ENCODE measurements around the gene AADACL3.
"Not testable (repeated sequence)": the region's sequence is repeated elsewhere in the genome, so short reads cannot be mapped to it uniquely, and the experiment has no call there.

AADACL3 gene

GRCh38 chr1:12715896-12716437, at the start of gene AADACL3:
AADACL3 (plus strand) TSS chr1:12716110; CDS start chr1:12716177, 67 bp downstream.
- ChIA-PET POLR2A (no interaction called here), CTCF (no interaction called here)
- DNase-seq (ENCODE audit: extremely low spot score): no peak
- TF ChIP-seq SP1 (IDR thresholded peaks at IDR 0.05): no peak
- no peak for TF ChIP-seq FOXK2 (IDR thresholded peaks at IDR 0.05)
- no peak for TF ChIP-seq HDGF (IDR thresholded peaks at IDR 0.05; ENCODE audit: borderline replicate concordance)
- TF ChIP-seq CTBP1 (IDR thresholded peaks at IDR 0.05; ENCODE audit: borderline replicate concordance): no peak
- no peak for TF ChIP-seq L3MBTL2 (conservative IDR thresholded peaks at IDR 0.05)
- TF ChIP-seq LEF1 (IDR thresholded peaks at IDR 0.05; ENCODE audit: borderline replicate concordance): no peak
- no peak for TF ChIP-seq ELF4 (IDR thresholded peaks at IDR 0.05)
- no peak for TF ChIP-seq SUZ12 (IDR thresholded peaks at IDR 0.05)
- no peak for TF ChIP-seq FOXA1 (IDR thresholded peaks at IDR 0.05)
- TF ChIP-seq TARDBP (IDR thresholded peaks at IDR 0.05): no peak
- no peak for TF ChIP-seq FOXM1 (IDR thresholded peaks at IDR 0.05; ENCODE audit: borderline replicate concordance)

- DNase-seq (ENCODE audit: extremely low spot score): no peak
- ChIA-PET POLR2A (no interaction called here), CTCF (no interaction called here)
- TF ChIP-seq TARDBP (IDR thresholded peaks at IDR 0.05): no peak
- no peak for TF ChIP-seq LEF1 (IDR thresholded peaks at IDR 0.05; ENCODE audit: borderline replicate concordance)
- TF ChIP-seq ELF4 (IDR thresholded peaks at IDR 0.05): no peak
- TF ChIP-seq BHLHE40 (IDR thresholded peaks at IDR 0.05; ENCODE audit: borderline replicate concordance): no peak
- TF ChIP-seq CTBP1 (IDR thresholded peaks at IDR 0.05; ENCODE audit: borderline replicate concordance): no peak
- TF ChIP-seq FOXM1 (IDR thresholded peaks at IDR 0.05; ENCODE audit: borderline replicate concordance): no peak
- TF ChIP-seq SUZ12 (IDR thresholded peaks at IDR 0.05): no peak
- no peak for TF ChIP-seq PKNOX1 (IDR thresholded peaks at IDR 0.05)
- no peak for TF ChIP-seq L3MBTL2 (conservative IDR thresholded peaks at IDR 0.05)
- TF ChIP-seq SP1 (IDR thresholded peaks at IDR 0.05): no peak
- TF ChIP-seq FOXA1 (IDR thresholded peaks at IDR 0.05): no peak
- TF ChIP-seq NFRKB (IDR thresholded peaks at IDR 0.05): no peak
- no peak for TF ChIP-seq HDGF (IDR thresholded peaks at IDR 0.05; ENCODE audit: borderline replicate concordance)
- no peak for TF ChIP-seq ARNT (IDR thresholded peaks at IDR 0.05)
- no peak for TF ChIP-seq ZNF384 (IDR thresholded peaks at IDR 0.05)
- no peak for TF ChIP-seq FOXK2 (IDR thresholded peaks at IDR 0.05)
Measured at GRCh38 chr1:12666141-12666735, 49.7 kb upstream of the AADACL3 start.

- no peak for TF ChIP-seq ELF4 (IDR thresholded peaks at IDR 0.05)
- no peak for TF ChIP-seq FOXK2 (IDR thresholded peaks at IDR 0.05)
- TF ChIP-seq FOXA1 (IDR thresholded peaks at IDR 0.05): no peak
- no peak for TF ChIP-seq HDGF (IDR thresholded peaks at IDR 0.05; ENCODE audit: borderline replicate concordance)
- TF ChIP-seq BHLHE40 (IDR thresholded peaks at IDR 0.05; ENCODE audit: borderline replicate concordance): no peak
- no peak for TF ChIP-seq CTBP1 (IDR thresholded peaks at IDR 0.05; ENCODE audit: borderline replicate concordance)
- no peak for TF ChIP-seq TARDBP (IDR thresholded peaks at IDR 0.05)
- TF ChIP-seq LEF1 (IDR thresholded peaks at IDR 0.05; ENCODE audit: borderline replicate concordance): no peak
- TF ChIP-seq PKNOX1 (IDR thresholded peaks at IDR 0.05): no peak
- TF ChIP-seq L3MBTL2 (conservative IDR thresholded peaks at IDR 0.05): no peak
- no peak for TF ChIP-seq FOXM1 (IDR thresholded peaks at IDR 0.05; ENCODE audit: borderline replicate concordance)
- no peak for TF ChIP-seq ZNF384 (IDR thresholded peaks at IDR 0.05)
- TF ChIP-seq SUZ12 (IDR thresholded peaks at IDR 0.05): no peak
- ChIA-PET CTCF (no interaction called here), POLR2A (no interaction called here)
- DNase-seq (ENCODE audit: extremely low spot score): no peak
Measured at GRCh38 chr1:12669529-12670068, 46.3 kb upstream of the AADACL3 start.

- DNase-seq (ENCODE audit: extremely low spot score): no peak
- ChIA-PET POLR2A (no interaction called here), CTCF (no interaction called here)
- no peak for TF ChIP-seq HDGF (IDR thresholded peaks at IDR 0.05; ENCODE audit: borderline replicate concordance)
- TF ChIP-seq TARDBP (IDR thresholded peaks at IDR 0.05): no peak
- TF ChIP-seq L3MBTL2 (conservative IDR thresholded peaks at IDR 0.05): no peak
- TF ChIP-seq FOXM1 (IDR thresholded peaks at IDR 0.05; ENCODE audit: borderline replicate concordance): no peak
Measured at GRCh38 chr1:12674358-12674757, 41.6 kb upstream of the AADACL3 start.

GRCh38 chr1:12676122-12676521, 39.8 kb upstream of the AADACL3 start:
- CTCF ChIA-PET; DNase-seq (ENCODE audit: extremely low spot score); POLR2A ChIA-PET: not testable (repeated sequence)

GRCh38 chr1:12677565-12677964, 38.3 kb upstream of the AADACL3 start:
- no peak for DNase-seq (ENCODE audit: extremely low spot score)
- ChIA-PET POLR2A (no interaction called here), CTCF (interaction anchor here (0.6 kb wide), 1 partner anchor 466 kb away, joined by 3 read pairs; no protein-coding TSS in a partner anchor)
- TF ChIP-seq PKNOX1 (IDR thresholded peaks at IDR 0.05) (no peak), SP1 (IDR thresholded peaks at IDR 0.05) (no peak), LEF1 (IDR thresholded peaks at IDR 0.05; ENCODE audit: borderline replicate concordance) (no peak), BHLHE40 (IDR thresholded peaks at IDR 0.05; ENCODE audit: borderline replicate concordance) (no peak)
